ENCODE measurements around the gene TGFBR3L.

- no peak for TF ChIP-seq CTCF (IDR thresholded peaks at IDR 0.05)
- TF ChIP-seq POLR2A (IDR thresholded peaks at IDR 0.05) = no peak
Measured at GRCh38 chr19:7914598-7915045, at the start of gene TGFBR3L.
